Liver (tissue), 9 donors: ENCODE measurements around the gene FAM120B. TPM values are rescaled to one million over a fixed set of nuclear protein-coding genes. Genes with fewer than 3 reads are reported as not detected.

Source experiments
- DNase-seq: peaks from one replicate; pipeline ENCODE4 v3.0.0-alpha.2; 2017; ENCODE audit warnings: low spot score
- H3K27ac ChIP-seq, 2 donors: one replicate each; pipeline ENCODE4 v1.7.0; 2013; ENCODE audit warnings: inconsistent platforms in 2 of 2, low read length in 2 of 2, control low read depth in 1 of 2, low read depth in 1 of 2, mild to moderate bottlenecking in 1 of 2
- H3K27me3 ChIP-seq, 4 donors: one replicate each; pipeline versions ENCODE4 v1.6.1 to v1.7.0; 2013; ENCODE audit warnings: low read length in 3 of 4, inconsistent platforms in 1 of 4, mild to moderate bottlenecking in 1 of 4, moderate library complexity in 1 of 4; ENCODE audit not compliant: control insufficient read depth in 4 of 4, insufficient read depth in 4 of 4
- H3K36me3 ChIP-seq, 4 donors: one replicate each; pipeline versions ENCODE4 v1.6.1 to v1.7.0; 2013; ENCODE audit warnings: low read length in 3 of 4, mild to moderate bottlenecking in 3 of 4, low read depth in 1 of 4, moderate library complexity in 1 of 4; ENCODE audit not compliant: control insufficient read depth in 4 of 4, insufficient read depth in 3 of 4
- H3K4me1 ChIP-seq, 4 donors: one replicate each; pipeline versions ENCODE4 v1.6.1 to v1.7.0; 2013; ENCODE audit warnings: low read length in 3 of 4, mild to moderate bottlenecking in 3 of 4, moderate library complexity in 1 of 4; ENCODE audit not compliant: control insufficient read depth in 4 of 4, insufficient read depth in 4 of 4
- H3K4me3 ChIP-seq, 3 donors: one replicate each; pipeline versions ENCODE4 v1.6.1 to v1.7.0; 2013; ENCODE audit warnings: low read length in 3 of 3, control low read depth in 1 of 3, low read depth in 1 of 3, mild to moderate bottlenecking in 1 of 3
- H3K9ac ChIP-seq, 2 donors: one replicate each; pipeline ENCODE4 v1.7.0; 2013; ENCODE audit warnings: low read length in 2 of 2, mild to moderate bottlenecking in 2 of 2, moderate library complexity in 2 of 2, control low read depth in 1 of 2, low read depth in 1 of 2
- H3K9me3 ChIP-seq, 4 donors: one replicate each; pipeline versions ENCODE4 v1.6.1 to v1.7.0; 2013; ENCODE audit warnings: low read length in 3 of 4; ENCODE audit not compliant: control insufficient read depth in 4 of 4
- ATF3 ChIP-seq: IDR thresholded peaks from 2 replicates; pipeline ENCODE4 v1.6.1; 2016; ENCODE audit warnings: antibody characterized with exemption
- CTCF ChIP-seq: fragments of 150-350 bp; IDR thresholded peaks from 2 replicates; pipeline ENCODE4 v1.5.1; 2017; ENCODE audit warnings: improper control_type of control experiment, low read depth, low read length; ENCODE audit not compliant: missing input control
- EGR1 ChIP-seq, 2 donors: IDR thresholded peaks; 2 replicates each; pipeline ENCODE4 v1.6.1; 2016 to 2018; ENCODE audit warnings: antibody characterized with exemption in 2 of 2, low read depth in 2 of 2
- FOXA1 ChIP-seq: IDR thresholded peaks from 2 replicates; pipeline ENCODE4 v1.6.1; 2016; ENCODE audit warnings: antibody characterized with exemption
- FOXA2 ChIP-seq: IDR thresholded peaks from 2 replicates; pipeline ENCODE4 v1.6.1; 2016; ENCODE audit warnings: antibody characterized with exemption
- GABPA ChIP-seq, 2 donors: IDR thresholded peaks in 1 of 2; conservative IDR thresholded peaks in 1 of 2; 2 replicates each; pipeline ENCODE4 v1.6.1; 2016; ENCODE audit warnings: antibody characterized with exemption in 2 of 2, mild to moderate bottlenecking in 1 of 2, moderate library complexity in 1 of 2
- HNF4A ChIP-seq, 2 donors: conservative IDR thresholded peaks; 2 replicates each; pipeline ENCODE4 v1.6.1; 2016; ENCODE audit warnings: antibody characterized with exemption in 2 of 2, mild to moderate bottlenecking in 2 of 2
- HNF4G ChIP-seq: IDR thresholded peaks from 2 replicates; pipeline ENCODE4 v1.6.1; 2016; ENCODE audit warnings: antibody characterized with exemption
- JUND ChIP-seq, 2 donors: IDR thresholded peaks; 2 replicates each; pipeline ENCODE4 v1.6.1; 2016; ENCODE audit warnings: antibody characterized with exemption in 2 of 2
- MAX ChIP-seq: IDR thresholded peaks from 2 replicates; pipeline ENCODE4 v1.6.1; 2016; ENCODE audit warnings: antibody characterized with exemption
- NR2F2 ChIP-seq: IDR thresholded peaks from 2 replicates; pipeline ENCODE4 v1.6.1; 2016; ENCODE audit warnings: antibody characterized with exemption
- RAD21 ChIP-seq, 2 donors: IDR thresholded peaks; 2 replicates each; pipeline ENCODE4 v1.6.1; 2016; ENCODE audit warnings: antibody characterized with exemption in 2 of 2, mild to moderate bottlenecking in 2 of 2
- REST ChIP-seq: IDR thresholded peaks from 2 replicates; pipeline ENCODE4 v1.6.1; 2016; ENCODE audit warnings: antibody characterized with exemption, mild to moderate bottlenecking
- RXRA ChIP-seq, 2 donors: IDR thresholded peaks; 2 replicates each; pipeline ENCODE4 v1.6.1; 2017 to 2018; ENCODE audit warnings: antibody characterized with exemption in 2 of 2, mild to moderate bottlenecking in 1 of 2
- SP1 ChIP-seq: IDR thresholded peaks from 2 replicates; pipeline ENCODE4 v1.6.1; 2018; ENCODE audit warnings: antibody characterized with exemption, mild to moderate bottlenecking
- TAF1 ChIP-seq: conservative IDR thresholded peaks from 2 replicates; pipeline ENCODE4 v1.6.1; 2016; ENCODE audit warnings: antibody characterized with exemption, mild to moderate bottlenecking
- YY1 ChIP-seq: IDR thresholded peaks from 2 replicates; pipeline ENCODE4 v1.6.1; 2016; ENCODE audit warnings: antibody characterized with exemption, mild to moderate bottlenecking
- ZBTB33 ChIP-seq: IDR thresholded peaks from 2 replicates; pipeline ENCODE4 v1.6.1; 2016; ENCODE audit warnings: antibody characterized with exemption
- WGBS: extraction: QIAGEN DNeasy Blood & Tissue Kit; methylation state at CpG from one replicate; pipeline ENCODE4 v1.1.7; 2013; 5-methylcytosine and 5-hydroxymethylcytosine counted together
- polyA plus RNA-seq, 2 donors: library from polyadenylated mRNA; stranded (reverse) in 1 of 2; unstranded in 1 of 2; fragments of 200-250 nt in 1 of 2; fragments of >200 nt in 1 of 2; fragmentation: Nextera tagmentation in 1 of 2; extraction: Ambion mirVana in 1 of 2; gene quantifications; one replicate each; pipeline versions ENCODE4 v1.2.1 to v1.2.3, GENCODE V29; 2013 to 2015
- total RNA-seq, 2 donors: library from RNA; depleted of rRNA; stranded (reverse); fragments of >200 nt; gene quantifications; one replicate each; pipeline ENCODE4 v1.2.3, GENCODE V29; 2014
- donor health status: healthy.
- donor health status: healthy.
- donor health status: healthy.
- donor health status: healthy.
- donor health status: healthy.

FAM120B gene
- total and polyA plus RNA-seq, 4 donors = 6.0 to 11.1 (median 9.1) TPM

GRCh38 chr6:170444811-170445211, 138.3 kb downstream of the FAM120B start:
- no peaks in the 10 kb centered on the region for H3K4me1 ChIP-seq
- DNase-seq = no peak
- no peaks in the 10 kb centered on the region for H3K36me3 ChIP-seq
- no peaks in the 10 kb centered on the region for H3K9me3 ChIP-seq
- 85% methylated on average over 15 of the region's 15 CpGs for WGBS
- TF ChIP-seq HNF4A (conservative IDR thresholded peaks at IDR 0.05) (no peak), RAD21 (IDR thresholded peaks at IDR 0.05) (no peak), REST (no peak), SP1 (no peak), RXRA (IDR thresholded peaks at IDR 0.05) (no peak), NR2F2 (no peak), YY1 (no peak), FOXA1 (no peak), ZBTB33 (no peak), HNF4G (no peak)
- no peak overlapping the region for H3K27ac ChIP-seq
- H3K27me3 ChIP-seq = no peaks in the 10 kb centered on the region
- no peak overlapping the region for H3K9ac ChIP-seq
- no peak overlapping the region for H3K4me3 ChIP-seq

- H3K27me3 ChIP-seq = no peaks in the 10 kb centered on the region
- no peak overlapping the region for H3K9ac ChIP-seq
- H3K36me3 ChIP-seq = no peaks in the 10 kb centered on the region
- TF ChIP-seq ZBTB33 = no peak
- no peak for TF ChIP-seq EGR1 (IDR thresholded peaks at IDR 0.05; ENCODE audit: low read depth in 2 of 2)
- no peak for TF ChIP-seq ATF3
- no peak for TF ChIP-seq HNF4A (conservative IDR thresholded peaks at IDR 0.05)
- no peak for TF ChIP-seq YY1
- no peak for TF ChIP-seq GABPA (IDR thresholded peaks at IDR 0.05 in 1 of 2, conservative IDR thresholded peaks at IDR 0.05 in 1 of 2)
- no peak for TF ChIP-seq MAX
- no peak for TF ChIP-seq FOXA2
- no peak for TF ChIP-seq RAD21 (IDR thresholded peaks at IDR 0.05)
- no peak for TF ChIP-seq CTCF
- TF ChIP-seq RXRA (IDR thresholded peaks at IDR 0.05) = no peak
- no peak for TF ChIP-seq TAF1
- TF ChIP-seq REST = no peak
- TF ChIP-seq HNF4G = no peak
- no peak for TF ChIP-seq JUND (IDR thresholded peaks at IDR 0.05)
- no peak for TF ChIP-seq NR2F2
- no peak for TF ChIP-seq SP1
- no peak for TF ChIP-seq FOXA1
- no peak overlapping the region for H3K27ac ChIP-seq
- 92% methylated on average over 17 of the region's 17 CpGs for WGBS
- DNase-seq = no peak
- no peaks in the 10 kb centered on the region for H3K4me1 ChIP-seq
- no peak overlapping the region for H3K4me3 ChIP-seq
- no peaks in the 10 kb centered on the region for H3K9me3 ChIP-seq
Measured at GRCh38 chr6:170445487-170445886, 138.9 kb downstream of the FAM120B start.
